Omental fat pad (tissue), 4 donors: ENCODE data around the gene GAB2. TPM values are rescaled to one million over a fixed set of nuclear protein-coding genes. Genes with fewer than 3 reads are reported as not detected.

Source experiments
- ATAC-seq: fragments of 150-250 bp; one replicate; pipeline ENCODE4 v1.9.1; 2016; ENCODE audit warnings: mild to moderate bottlenecking, moderate library complexity; ENCODE audit not compliant: low FRiP score
- DNase-seq: peaks from one replicate; pipeline ENCODE4 v3.0.0-alpha.2; 2019; ENCODE audit warnings: low spot score
- CTCF ChIP-seq, 3 donors: fragments of 450-650 bp; IDR thresholded peaks; one replicate each; pipeline ENCODE4 v1.5.1; 2016 to 2017; ENCODE audit warnings: antibody characterized with exemption in 3 of 3, mild to moderate bottlenecking in 3 of 3, moderate library complexity in 2 of 3
- total RNA-seq, 4 donors: library from RNA; depleted of rRNA; stranded (reverse); fragments of >200 nt; gene quantifications; one replicate each; pipeline ENCODE4 v1.1.0, GENCODE V29; 2016

GAB2 gene
- total RNA-seq, 4 donors from 2014 or later, result 25.3 to 97.7 (median 36.1) TPM

DNA sequence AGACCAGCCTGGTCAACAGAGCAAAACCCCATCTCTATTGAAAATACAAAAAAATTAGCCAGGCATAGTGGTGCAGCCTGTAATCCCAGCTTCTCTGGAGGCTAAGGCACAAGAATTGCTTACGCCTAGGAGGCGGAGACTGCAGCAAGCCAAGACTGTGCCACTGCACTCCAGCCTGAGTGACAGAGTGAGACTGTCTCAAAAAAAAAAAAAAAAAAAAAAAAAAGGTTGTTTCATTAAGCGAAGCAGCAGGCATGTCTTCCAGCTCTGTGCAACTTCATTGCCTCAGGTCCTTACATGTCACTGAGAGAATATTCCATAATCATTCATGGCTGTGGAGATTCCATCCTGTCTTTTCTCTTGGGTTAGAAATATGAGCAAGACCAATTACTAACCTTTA is 16.9 kb downstream of the GAB2 start:
- ATAC-seq, result no peak
- TF ChIP-seq CTCF (IDR thresholded peaks at IDR 0.05), result no peak
- no peak for DNase-seq

DNA sequence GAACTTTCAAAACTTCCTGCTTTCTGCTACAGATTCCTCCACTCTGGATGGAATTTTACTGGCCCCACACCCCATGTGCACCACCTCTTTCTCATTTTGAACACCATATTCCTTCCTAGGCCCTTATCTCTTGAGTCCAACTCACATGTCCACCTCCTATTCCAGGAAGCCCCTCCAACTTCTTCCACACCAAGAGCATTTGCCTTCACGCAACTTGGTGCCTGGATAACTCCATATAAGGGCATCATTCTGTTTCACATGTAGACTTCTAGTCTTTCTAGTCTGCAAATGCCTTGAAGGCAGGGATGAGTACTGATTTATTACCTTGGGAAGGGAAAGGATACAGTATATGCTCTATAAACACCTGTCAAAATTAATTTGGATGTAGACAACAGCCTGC is 17.5 kb downstream of the GAB2 start:
- no peak for ATAC-seq
- TF ChIP-seq CTCF (IDR thresholded peaks at IDR 0.05), result no peak
- no peak for DNase-seq

- no peak for TF ChIP-seq CTCF (IDR thresholded peaks at IDR 0.05)
- no peak for DNase-seq
- ATAC-seq, result no peak
Observed at GRCh38 chr11:78399136-78399535, 18.5 kb downstream of the GAB2 start.

GRCh38 chr11:78398715-78399114 is 18.9 kb downstream of the GAB2 start:
- TF ChIP-seq CTCF (IDR thresholded peaks at IDR 0.05), result no peak
- DNase-seq, result no peak
- ATAC-seq, result no peak

DNA sequence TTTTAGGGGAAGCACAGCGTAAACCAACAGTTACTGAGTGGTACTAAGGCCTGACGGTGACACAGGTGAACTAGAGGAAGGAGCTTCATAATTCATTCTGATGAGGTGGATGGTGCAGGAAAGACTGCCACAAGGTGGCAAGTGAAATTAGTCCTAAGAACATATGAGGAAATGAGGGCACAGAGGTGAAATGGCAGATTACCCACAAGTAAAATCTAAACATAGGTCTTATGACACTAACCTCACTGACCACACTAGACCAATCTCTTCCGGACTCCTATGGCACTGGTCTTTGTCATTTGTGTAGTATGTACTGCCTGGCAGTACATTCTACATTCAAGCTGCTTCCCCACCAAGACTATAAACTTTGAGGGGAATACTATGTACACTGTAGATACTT is 20.2 kb downstream of the GAB2 start:
- DNase-seq (no peak), ATAC-seq (no peak)
- no peak for TF ChIP-seq CTCF (IDR thresholded peaks at IDR 0.05)

- ATAC-seq (no peak), DNase-seq (no peak)
- no peak for TF ChIP-seq CTCF (IDR thresholded peaks at IDR 0.05)
Observed at GRCh38 chr11:78395597-78395996, 22.0 kb downstream of the GAB2 start.

- no peak for ATAC-seq
- no peak for TF ChIP-seq CTCF (IDR thresholded peaks at IDR 0.05)
- DNase-seq, result no peak
Observed at GRCh38 chr11:78392854-78393253, 24.8 kb downstream of the GAB2 start.
